RPMI7951 (cell line): ENCODE results near the gene OPN3. TPM values are rescaled to one million over a fixed set of nuclear protein-coding genes. Genes with fewer than 3 reads are reported as not detected.

Experiments
- DNase-seq: peaks from one replicate; pipeline ENCODE4 v3.0.0-alpha.2; 2012; ENCODE audit warnings: low read depth
- total RNA-seq: library from RNA; depleted of rRNA; stranded (reverse); fragments of >200 nt; shearing (Covaris generic); gene quantifications from 2 replicates; pipeline ENCODE4 v1.2.3, GENCODE V29; 2014; rRNA removed

Gene OPN3
- total RNA-seq, 1 experiment from 2014 or later: 49.4 TPM

- no peak for DNase-seq
Observed at GRCh38 chr1:241590719-241591118, 49.5 kb downstream of the OPN3 start.

- DNase-seq: no peak
Observed at GRCh38 chr1:241589521-241589920, 50.6 kb downstream of the OPN3 start.

GRCh38 chr1:241586905-241587512, 53.2 kb downstream of the OPN3 start:
- DNase-seq: no peak

GRCh38 chr1:241582921-241583321, 57.2 kb downstream of the OPN3 start:
- no peak for DNase-seq

- no peak for DNase-seq
Observed at GRCh38 chr1:241579434-241579833, 60.7 kb downstream of the OPN3 start.

GRCh38 chr1:241574154-241574553, 66.0 kb downstream of the OPN3 start:
- DNase-seq: no peak

GRCh38 chr1:241569848-241570247, 70.3 kb downstream of the OPN3 start:
- no peak for DNase-seq

- no peak for DNase-seq
Observed at GRCh38 chr1:241560849-241561187, 79.4 kb downstream of the OPN3 start.

GRCh38 chr1:241560146-241560848, 79.9 kb downstream of the OPN3 start:
- no peak for DNase-seq

GRCh38 chr1:241557551-241558193, 82.5 kb downstream of the OPN3 start:
- no peak for DNase-seq

GRCh38 chr1:241557031-241557430, 83.1 kb downstream of the OPN3 start:
- DNase-seq: no peak

GRCh38 chr1:241555526-241555925, 84.6 kb downstream of the OPN3 start:
- DNase-seq: no peak

GRCh38 chr1:241553886-241554592, 86.1 kb downstream of the OPN3 start:
- no peak for DNase-seq

- DNase-seq: no peak
Observed at GRCh38 chr1:241551759-241552638, 88.2 kb downstream of the OPN3 start.

GRCh38 chr1:241550318-241550717, 89.9 kb downstream of the OPN3 start:
- no peak for DNase-seq

GRCh38 chr1:241548008-241548407, 92.2 kb downstream of the OPN3 start:
- DNase-seq: no peak

Other genes with a start within 250 kb of the OPN3 start
- gene FH, start 120.6 kb downstream of the OPN3 start, total RNA-seq: 84.7 and 87.0 TPM in 2 replicates
- 0.60 and 1.3 TPM in 2 replicates for gene KMO, start 108.0 kb downstream of the OPN3 start, total RNA-seq
- gene CHML, start within 50 bp of the OPN3 start, total RNA-seq: 8.8 and 9.7 TPM in 2 replicates
- not detected in 2 replicates for gene WDR64, start 11.9 kb upstream of the OPN3 start, total RNA-seq
- gene EXO1, start 207.8 kb upstream of the OPN3 start, total RNA-seq: 23.4 and 29.9 TPM in 2 replicates